NCI-H1417 (cell line): Measurements from ENCODE around the gene PNMA8B.

Experiments
- DNase-seq, 3 experiments: peaks; one replicate each; lab custom pipeline; 2025; lab: John Stamatoyannopoulos, UW

Gene PNMA8B

DNA sequence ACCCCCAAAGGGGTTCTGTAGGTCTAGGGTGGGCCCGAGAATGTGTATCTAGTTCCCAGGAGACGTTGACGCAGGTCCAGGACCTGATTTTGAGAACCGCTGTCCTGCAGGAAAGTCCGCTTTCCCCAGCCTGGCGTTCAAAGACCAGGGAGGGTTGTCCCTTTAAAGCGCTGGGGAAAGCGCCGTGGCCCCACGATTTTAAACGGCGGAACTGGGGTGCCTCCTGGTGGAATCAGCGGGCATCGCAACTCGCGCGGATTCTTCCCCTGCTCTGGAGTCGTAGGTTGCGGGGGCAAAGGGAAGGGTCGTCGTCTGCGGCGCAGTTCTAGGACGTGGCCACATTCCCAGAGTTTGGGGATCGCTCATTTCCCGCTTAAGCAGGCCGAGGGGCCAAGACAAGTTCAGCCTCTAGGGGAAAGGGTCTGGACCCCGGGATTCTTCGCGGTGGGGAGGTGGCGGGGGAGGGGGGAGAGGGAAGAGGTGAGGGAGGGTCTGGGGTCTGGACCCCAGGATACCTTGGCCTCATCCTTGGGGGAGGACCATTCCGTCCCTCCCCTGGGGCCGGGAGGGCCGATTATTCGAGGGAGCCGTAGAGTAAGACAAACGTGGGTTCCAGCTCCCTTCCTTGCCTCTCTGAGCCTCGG, 7.7 kb downstream of the PNMA8B start:
- DNase-seq: peak; percentile 60 to 85 (median 81)

DNA sequence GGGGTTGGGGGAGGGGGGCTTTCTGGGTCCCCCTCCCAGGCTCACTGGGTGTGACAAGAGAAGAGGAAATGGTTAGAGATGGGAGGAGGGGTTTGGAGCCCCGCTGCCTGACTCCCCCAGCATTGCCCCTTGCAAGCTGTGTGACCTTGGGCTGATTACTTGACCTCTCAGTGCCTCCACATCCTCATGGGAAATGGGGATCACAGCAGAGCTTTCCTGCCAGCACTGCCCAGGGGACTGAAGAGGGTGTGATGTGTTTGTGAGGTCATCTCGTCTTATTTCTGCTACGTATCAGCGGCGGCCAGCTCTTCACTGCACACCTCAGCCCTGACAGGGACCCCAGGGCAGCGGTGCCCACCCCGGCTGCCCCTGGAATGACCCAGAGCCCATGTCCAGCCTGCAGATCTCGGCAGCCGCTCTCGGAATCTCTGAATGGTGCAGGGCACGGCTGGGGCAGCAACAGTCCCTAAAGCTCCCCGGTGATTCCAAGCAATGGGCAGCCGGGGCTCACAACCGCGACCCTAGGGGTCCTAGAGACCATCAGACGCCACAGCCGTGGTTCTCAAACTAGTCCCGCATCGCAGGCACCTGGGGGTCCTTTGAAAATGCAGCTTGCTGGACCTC, 8.4 kb downstream of the PNMA8B start:
- DNase-seq: no peak

GRCh38 chr19:46486358-46486757, 9.3 kb downstream of the PNMA8B start:
- no peak for DNase-seq

GRCh38 chr19:46484656-46485055, 11.0 kb downstream of the PNMA8B start:
- DNase-seq: no peak

GRCh38 chr19:46482631-46483030, 13.0 kb downstream of the PNMA8B start:
- DNase-seq: no peak

GRCh38 chr19:46481947-46482346, 13.7 kb downstream of the PNMA8B start:
- no peak for DNase-seq

DNA sequence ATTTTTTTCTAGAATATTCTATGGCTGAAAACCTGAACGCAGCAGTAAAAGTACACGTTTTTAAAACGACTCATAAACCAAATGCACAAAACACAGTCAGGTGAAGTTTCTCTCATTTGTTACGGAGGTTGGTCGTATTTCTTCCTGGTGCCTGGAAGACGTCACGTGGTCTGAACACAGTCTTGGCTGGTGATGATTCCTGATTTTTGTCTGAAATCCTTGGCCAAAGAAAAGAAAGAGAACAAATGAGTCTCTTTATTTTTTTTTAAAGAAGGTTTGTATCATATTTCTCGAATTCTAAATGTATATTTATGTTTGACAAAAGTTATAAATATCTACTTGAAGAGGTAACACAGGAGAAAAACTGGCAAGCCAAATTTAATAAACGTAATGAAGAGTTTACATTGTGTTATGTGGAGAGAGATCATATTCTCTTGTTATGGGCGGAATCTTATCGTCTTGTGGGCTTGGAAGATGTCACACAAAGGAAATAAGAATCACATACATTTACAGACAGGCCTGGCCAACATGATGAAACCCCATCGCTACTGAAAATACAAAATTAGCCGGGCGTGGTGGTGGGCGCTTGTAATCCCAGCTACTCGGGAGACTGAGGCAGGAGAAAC, 14.3 kb downstream of the PNMA8B start:
- peak in 1 of 3 experiments; percentile 58 for DNase-seq

DNA sequence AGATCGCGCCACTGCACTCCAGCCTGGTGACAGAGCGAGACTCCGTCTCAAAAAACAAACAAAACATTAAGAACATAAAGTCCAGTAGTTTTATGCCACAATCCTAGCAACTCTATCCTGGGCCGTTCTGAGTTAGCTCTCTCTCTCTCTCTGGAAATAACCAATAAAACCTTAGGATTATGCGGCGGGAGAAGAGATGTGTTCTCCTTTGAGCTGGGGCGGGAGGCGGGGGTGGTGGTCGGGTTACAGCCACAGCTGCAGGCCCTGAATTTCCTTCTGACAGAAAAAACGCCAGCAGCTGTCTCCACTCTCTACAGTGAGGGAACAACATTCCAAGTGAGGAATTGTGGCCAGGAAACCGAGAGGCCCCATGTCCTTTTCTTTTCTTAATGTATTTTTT, 15.3 kb downstream of the PNMA8B start:
- peak; percentile 7 to 68 (median 55) for DNase-seq

DNA sequence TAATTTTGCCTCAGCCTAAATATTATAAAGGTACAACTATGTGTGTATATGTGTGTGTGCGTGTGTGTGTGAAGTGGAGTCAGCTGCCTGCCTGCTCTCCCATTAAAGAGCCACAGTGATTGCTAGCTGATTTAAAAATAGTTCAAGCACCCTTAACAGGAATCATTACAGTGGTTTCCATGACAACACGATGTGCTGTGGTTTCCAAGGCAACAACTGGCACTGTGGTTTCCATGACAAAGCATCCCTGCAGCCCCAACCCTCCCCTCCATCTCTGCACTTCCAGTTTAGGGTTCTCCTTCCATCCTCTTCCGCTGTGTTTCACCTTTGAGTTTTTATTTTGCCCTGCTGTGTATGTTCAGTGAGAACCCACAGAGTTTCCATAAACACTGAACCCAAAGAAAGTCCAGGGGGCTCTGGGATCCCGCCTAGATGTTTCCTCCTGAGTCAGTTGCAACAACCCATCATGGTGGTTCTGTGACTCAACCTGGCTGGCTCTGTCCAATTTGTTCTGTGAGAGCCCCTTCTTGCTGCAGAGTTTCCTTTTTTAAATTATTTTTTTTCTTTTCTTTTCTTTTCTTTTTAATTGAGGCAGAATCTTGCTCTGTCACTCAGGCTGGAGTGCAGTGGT, 17.2 kb downstream of the PNMA8B start:
- DNase-seq: peak; percentile 61 to 91 (median 87)

DNA sequence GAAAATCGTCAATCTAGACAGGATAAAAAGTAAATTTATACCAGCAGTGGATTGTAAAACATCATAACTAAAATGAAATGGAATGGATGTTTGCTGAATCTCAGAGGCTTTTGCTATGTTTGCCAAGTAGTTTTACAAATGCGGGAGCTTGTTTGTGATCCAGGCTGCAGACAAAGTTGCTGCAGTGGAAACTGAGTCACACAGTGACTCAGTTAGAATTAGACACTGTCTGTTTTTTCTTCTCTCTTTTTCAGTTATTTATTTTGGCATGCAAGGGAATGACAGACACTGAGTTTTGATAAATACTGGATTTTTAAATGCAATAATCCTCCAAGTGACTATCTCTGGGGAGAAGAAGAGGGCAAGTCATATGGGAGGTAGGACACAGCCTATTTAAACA, 19.7 kb downstream of the PNMA8B start:
- DNase-seq: no peak

GRCh38 chr19:46474211-46474610, 21.5 kb downstream of the PNMA8B start:
- no peak for DNase-seq

GRCh38 chr19:46472592-46472991, 23.1 kb downstream of the PNMA8B start:
- DNase-seq: peak in 1 of 3 experiments; percentile 26

GRCh38 chr19:46471811-46472543, 23.7 kb downstream of the PNMA8B start:
- peak in 1 of 3 experiments; percentile 50 for DNase-seq

GRCh38 chr19:46471116-46471733, 24.4 kb downstream of the PNMA8B start, which contains the start of gene PNMA8A:
TSS of gene PNMA8A (minus strand) at chr19:46471563. CDS start at chr19:46471035, 528 bp downstream.
- peak; percentile 89 to 95 (median 91) for DNase-seq

- no peak for DNase-seq
These were observed 25.3 kb downstream of the PNMA8B start for GRCh38 chr19:46470376-46470775.

DNA sequence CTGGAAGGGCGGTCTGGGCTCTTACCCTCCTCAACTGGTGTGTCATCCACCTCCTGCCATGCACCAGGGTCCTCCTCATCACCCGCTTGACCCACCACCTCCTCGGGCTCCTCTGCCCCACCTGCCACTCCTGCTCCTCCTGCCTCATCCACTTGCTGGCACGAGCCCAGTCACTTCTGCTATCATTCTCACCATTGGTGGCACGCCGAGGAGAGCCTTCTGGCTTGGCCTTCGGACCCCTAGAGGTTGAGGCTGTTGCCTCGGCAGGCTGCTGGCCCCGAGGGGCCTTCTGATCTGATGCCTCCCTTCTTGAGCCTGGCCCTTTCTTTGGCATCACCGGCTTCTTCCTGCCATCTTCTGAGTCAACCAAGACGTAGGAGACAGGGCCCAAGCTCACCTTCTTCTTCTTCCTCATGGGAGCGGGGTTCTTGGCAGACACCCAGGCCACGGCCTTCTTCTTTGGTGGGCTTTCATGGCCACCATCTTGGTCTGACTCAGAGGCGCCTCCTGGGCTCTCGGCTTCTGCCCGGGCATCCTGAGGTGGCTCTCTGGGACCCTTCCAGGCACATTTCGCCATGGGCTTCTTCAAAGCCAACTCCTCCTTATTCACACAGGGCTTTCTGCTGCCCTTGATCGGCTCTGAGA, 26.0 kb downstream of the PNMA8B start:
- no peak for DNase-seq

- no peak for DNase-seq
These were observed 29.0 kb downstream of the PNMA8B start for GRCh38 chr19:46466536-46467196.

- DNase-seq: no peak
These were observed 32.2 kb downstream of the PNMA8B start for GRCh38 chr19:46463516-46463915.

- no peak for DNase-seq
These were observed 34.1 kb downstream of the PNMA8B start for GRCh38 chr19:46461537-46461936.

DNA sequence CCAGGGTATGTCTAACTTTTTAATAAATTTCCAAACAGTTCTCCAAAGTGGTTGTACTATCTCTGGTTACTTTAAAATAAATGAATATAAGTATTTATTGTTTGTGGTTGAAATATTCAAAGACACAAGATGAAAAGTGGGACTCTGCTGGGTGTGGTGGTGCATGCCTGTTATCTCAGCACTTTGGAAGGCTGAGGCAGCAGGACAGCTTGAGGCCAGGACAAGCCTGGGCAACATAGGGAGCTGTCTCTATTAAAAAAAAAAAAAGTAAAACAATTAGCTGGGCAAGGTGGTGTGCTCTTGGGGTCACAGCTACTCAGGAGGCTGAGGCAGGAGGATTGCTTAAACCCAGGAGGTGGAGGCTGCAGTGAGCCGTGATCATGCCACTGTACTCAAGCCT, 34.7 kb downstream of the PNMA8B start:
- DNase-seq: no peak

GRCh38 chr19:46460055-46460454, 35.6 kb downstream of the PNMA8B start:
- DNase-seq: no peak
